ENCODE measurements around the gene LAGE3.

DNA sequence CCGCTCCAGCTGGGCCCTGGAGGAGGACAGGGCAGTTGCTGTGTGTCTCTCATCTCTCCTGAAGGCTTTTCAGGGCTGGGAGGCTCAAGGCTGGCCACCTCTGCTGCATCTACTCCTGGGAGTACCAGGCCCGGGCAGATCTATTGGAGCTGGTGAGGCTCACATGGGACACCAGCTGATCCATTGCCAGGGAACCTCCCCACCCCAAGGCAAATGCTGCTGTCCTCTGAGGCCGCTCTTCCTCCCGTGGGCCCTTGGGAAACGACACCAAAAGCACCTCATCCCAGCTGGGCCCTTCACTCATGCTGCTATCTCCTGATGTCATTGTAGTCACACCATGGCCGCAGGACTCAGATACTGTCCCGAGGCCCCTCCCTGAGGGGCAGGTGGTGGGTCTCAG, 3.7 kb upstream of the LAGE3 start:
- TF ChIP-seq EP300 (IDR thresholded peaks at IDR 0.05; ENCODE audit: low read depth) (no peak), POLR2AphosphoS5 (IDR thresholded peaks at IDR 0.05) (no peak), POLR2A (IDR thresholded peaks at IDR 0.05) (no peak)
- TF ChIP-seq, protein P1, sequence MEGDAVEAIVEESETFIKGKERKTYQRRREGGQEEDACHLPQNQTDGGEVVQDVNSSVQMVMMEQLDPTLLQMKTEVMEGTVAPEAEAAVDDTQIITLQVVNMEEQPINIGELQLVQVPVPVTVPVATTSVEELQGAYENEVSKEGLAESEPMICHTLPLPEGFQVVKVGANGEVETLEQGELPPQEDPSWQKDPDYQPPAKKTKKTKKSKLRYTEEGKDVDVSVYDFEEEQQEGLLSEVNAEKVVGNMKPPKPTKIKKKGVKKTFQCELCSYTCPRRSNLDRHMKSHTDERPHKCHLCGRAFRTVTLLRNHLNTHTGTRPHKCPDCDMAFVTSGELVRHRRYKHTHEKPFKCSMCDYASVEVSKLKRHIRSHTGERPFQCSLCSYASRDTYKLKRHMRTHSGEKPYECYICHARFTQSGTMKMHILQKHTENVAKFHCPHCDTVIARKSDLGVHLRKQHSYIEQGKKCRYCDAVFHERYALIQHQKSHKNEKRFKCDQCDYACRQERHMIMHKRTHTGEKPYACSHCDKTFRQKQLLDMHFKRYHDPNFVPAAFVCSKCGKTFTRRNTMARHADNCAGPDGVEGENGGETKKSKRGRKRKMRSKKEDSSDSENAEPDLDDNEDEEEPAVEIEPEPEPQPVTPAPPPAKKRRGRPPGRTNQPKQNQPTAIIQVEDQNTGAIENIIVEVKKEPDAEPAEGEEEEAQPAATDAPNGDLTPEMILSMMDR (IDR thresholded peaks at IDR 0.05): no peak
